Activated CD8-positive, alpha-beta memory T cell treated with anti-CD3 and anti-CD28 coated beads, Interleukin-2, amount 50 U/mL, for 48 hours (primary cell): ENCODE results near the gene RFTN1.
A peak's percentile ranks its signal among the peaks of the same experiment; 100 is the strongest.

Experiments used
- DNase-seq: peaks from one replicate; pipeline ENCODE4 v3.0.0-alpha.2; 2020

RFTN1 gene

GRCh38 chr3:16484984-16485383, 28.5 kb downstream of the RFTN1 start:
- DNase-seq: no peak

- no peak for DNase-seq
These were observed 29.3 kb downstream of the RFTN1 start for GRCh38 chr3:16484216-16484615.

- DNase-seq: no peak
These were observed 30.5 kb downstream of the RFTN1 start for GRCh38 chr3:16482770-16483531.

GRCh38 chr3:16482194-16482769, 31.2 kb downstream of the RFTN1 start:
- no peak for DNase-seq

- DNase-seq: no peak
These were observed 32.0 kb downstream of the RFTN1 start for GRCh38 chr3:16481546-16481897.

- DNase-seq: no peak
These were observed 32.5 kb downstream of the RFTN1 start for GRCh38 chr3:16480861-16481545.

GRCh38 chr3:16478516-16478915, 35.0 kb downstream of the RFTN1 start:
- no peak for DNase-seq

- no peak for DNase-seq
These were observed 36.0 kb downstream of the RFTN1 start for GRCh38 chr3:16477521-16477920.

GRCh38 chr3:16477056-16477455, 36.4 kb downstream of the RFTN1 start:
- DNase-seq: no peak

GRCh38 chr3:16476636-16477035, 36.9 kb downstream of the RFTN1 start:
- no peak for DNase-seq

GRCh38 chr3:16475766-16476165, 37.7 kb downstream of the RFTN1 start:
- no peak for DNase-seq

GRCh38 chr3:16474920-16475319, 38.6 kb downstream of the RFTN1 start:
- DNase-seq: no peak

- no peak for DNase-seq
These were observed 39.3 kb downstream of the RFTN1 start for GRCh38 chr3:16474216-16474615.

- DNase-seq: no peak
These were observed 40.9 kb downstream of the RFTN1 start for GRCh38 chr3:16472593-16472992.

GRCh38 chr3:16471897-16472296, 41.6 kb downstream of the RFTN1 start:
- DNase-seq: no peak

GRCh38 chr3:16470590-16470989, 42.9 kb downstream of the RFTN1 start:
- no peak for DNase-seq

- DNase-seq: no peak
These were observed 45.0 kb downstream of the RFTN1 start for GRCh38 chr3:16468336-16469098.

- no peak for DNase-seq
These were observed 45.5 kb downstream of the RFTN1 start for GRCh38 chr3:16468002-16468335.

GRCh38 chr3:16467393-16467792, 46.1 kb downstream of the RFTN1 start:
- peak; percentile 62 for DNase-seq

- DNase-seq: no peak
These were observed 46.7 kb downstream of the RFTN1 start for GRCh38 chr3:16466822-16467221.

GRCh38 chr3:16464511-16465148, 48.9 kb downstream of the RFTN1 start:
- no peak for DNase-seq

GRCh38 chr3:16463914-16464313, 49.6 kb downstream of the RFTN1 start:
- DNase-seq: no peak

- no peak for DNase-seq
These were observed 50.4 kb downstream of the RFTN1 start for GRCh38 chr3:16463119-16463518.
